Liver (tissue), 3 donors: ENCODE data around the gene ARHGAP35.

ENCODE experiments used
- EGR1 ChIP-seq, 2 donors: IDR thresholded peaks; 2 replicates each; pipeline ENCODE4 v1.6.1; 2016 to 2018; ENCODE audit warnings: antibody characterized with exemption in 2 of 2, low read depth in 2 of 2
- GABPA ChIP-seq, 2 donors: IDR thresholded peaks in 1 of 2; conservative IDR thresholded peaks in 1 of 2; 2 replicates each; pipeline ENCODE4 v1.6.1; 2016; ENCODE audit warnings: antibody characterized with exemption in 2 of 2, mild to moderate bottlenecking in 1 of 2, moderate library complexity in 1 of 2
- JUND ChIP-seq, 2 donors: IDR thresholded peaks; 2 replicates each; pipeline ENCODE4 v1.6.1; 2016; ENCODE audit warnings: antibody characterized with exemption in 2 of 2
- RAD21 ChIP-seq, 2 donors: IDR thresholded peaks; 2 replicates each; pipeline ENCODE4 v1.6.1; 2016; ENCODE audit warnings: antibody characterized with exemption in 2 of 2, mild to moderate bottlenecking in 2 of 2
- SP1 ChIP-seq: IDR thresholded peaks from 2 replicates; pipeline ENCODE4 v1.6.1; 2018; ENCODE audit warnings: antibody characterized with exemption, mild to moderate bottlenecking
- TAF1 ChIP-seq: conservative IDR thresholded peaks from 2 replicates; pipeline ENCODE4 v1.6.1; 2016; ENCODE audit warnings: antibody characterized with exemption, mild to moderate bottlenecking
- YY1 ChIP-seq: IDR thresholded peaks from 2 replicates; pipeline ENCODE4 v1.6.1; 2016; ENCODE audit warnings: antibody characterized with exemption, mild to moderate bottlenecking
- TF ChIP-seq, protein P1 (sequence below): IDR thresholded peaks from 2 replicates; pipeline ENCODE4 v1.6.1; 2016; ENCODE audit warnings: antibody characterized with exemption
- TF ChIP-seq, protein P2 (sequence below): fragments of 150-350 bp; IDR thresholded peaks from 2 replicates; pipeline ENCODE4 v1.5.1; 2017; ENCODE audit warnings: improper control_type of control experiment, low read depth, low read length; ENCODE audit not compliant: missing input control
- TF ChIP-seq, protein P3 (sequence below): IDR thresholded peaks from 2 replicates; pipeline ENCODE4 v1.6.1; 2016; ENCODE audit warnings: antibody characterized with exemption
- TF ChIP-seq, protein P4 (sequence below): IDR thresholded peaks from 2 replicates; pipeline ENCODE4 v1.6.1; 2016; ENCODE audit warnings: antibody characterized with exemption
- donor health status: healthy.
- donor health status: healthy.

DNA sequence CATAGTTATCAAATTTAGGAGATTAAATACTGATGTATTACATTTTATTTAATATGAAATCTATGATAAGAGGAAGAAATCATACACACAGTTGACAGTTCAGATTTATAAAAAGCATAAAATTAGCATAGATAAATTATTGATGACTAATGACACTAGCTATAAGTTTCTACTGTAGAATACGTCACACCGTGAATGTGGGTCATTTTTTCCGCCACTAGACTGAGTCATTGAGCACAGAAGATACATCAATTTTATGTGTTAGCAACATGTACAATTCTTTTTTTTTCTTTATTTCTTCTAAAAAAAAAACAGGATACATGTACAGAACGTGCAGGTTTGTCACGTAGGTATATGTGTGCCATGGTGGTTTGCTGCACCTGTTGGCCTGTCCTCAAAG lies 32.3 kb upstream of the ARHGAP35 start:
- TF ChIP-seq, protein P1, sequence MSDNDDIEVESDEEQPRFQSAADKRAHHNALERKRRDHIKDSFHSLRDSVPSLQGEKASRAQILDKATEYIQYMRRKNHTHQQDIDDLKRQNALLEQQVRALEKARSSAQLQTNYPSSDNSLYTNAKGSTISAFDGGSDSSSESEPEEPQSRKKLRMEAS = no peak
- TF ChIP-seq, protein P2, sequence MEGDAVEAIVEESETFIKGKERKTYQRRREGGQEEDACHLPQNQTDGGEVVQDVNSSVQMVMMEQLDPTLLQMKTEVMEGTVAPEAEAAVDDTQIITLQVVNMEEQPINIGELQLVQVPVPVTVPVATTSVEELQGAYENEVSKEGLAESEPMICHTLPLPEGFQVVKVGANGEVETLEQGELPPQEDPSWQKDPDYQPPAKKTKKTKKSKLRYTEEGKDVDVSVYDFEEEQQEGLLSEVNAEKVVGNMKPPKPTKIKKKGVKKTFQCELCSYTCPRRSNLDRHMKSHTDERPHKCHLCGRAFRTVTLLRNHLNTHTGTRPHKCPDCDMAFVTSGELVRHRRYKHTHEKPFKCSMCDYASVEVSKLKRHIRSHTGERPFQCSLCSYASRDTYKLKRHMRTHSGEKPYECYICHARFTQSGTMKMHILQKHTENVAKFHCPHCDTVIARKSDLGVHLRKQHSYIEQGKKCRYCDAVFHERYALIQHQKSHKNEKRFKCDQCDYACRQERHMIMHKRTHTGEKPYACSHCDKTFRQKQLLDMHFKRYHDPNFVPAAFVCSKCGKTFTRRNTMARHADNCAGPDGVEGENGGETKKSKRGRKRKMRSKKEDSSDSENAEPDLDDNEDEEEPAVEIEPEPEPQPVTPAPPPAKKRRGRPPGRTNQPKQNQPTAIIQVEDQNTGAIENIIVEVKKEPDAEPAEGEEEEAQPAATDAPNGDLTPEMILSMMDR = no peak
- no peak for TF ChIP-seq YY1
- no peak for TF ChIP-seq JUND (IDR thresholded peaks at IDR 0.05)
- no peak for TF ChIP-seq TAF1
- no peak for TF ChIP-seq SP1
- TF ChIP-seq EGR1 (IDR thresholded peaks at IDR 0.05; ENCODE audit: low read depth in 2 of 2) = no peak
- TF ChIP-seq RAD21 (IDR thresholded peaks at IDR 0.05) = no peak
- TF ChIP-seq GABPA (IDR thresholded peaks at IDR 0.05 in 1 of 2, conservative IDR thresholded peaks at IDR 0.05 in 1 of 2) = no peak
- TF ChIP-seq, protein P3, sequence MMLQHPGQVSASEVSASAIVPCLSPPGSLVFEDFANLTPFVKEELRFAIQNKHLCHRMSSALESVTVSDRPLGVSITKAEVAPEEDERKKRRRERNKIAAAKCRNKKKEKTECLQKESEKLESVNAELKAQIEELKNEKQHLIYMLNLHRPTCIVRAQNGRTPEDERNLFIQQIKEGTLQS = no peak
- TF ChIP-seq, protein P4, sequence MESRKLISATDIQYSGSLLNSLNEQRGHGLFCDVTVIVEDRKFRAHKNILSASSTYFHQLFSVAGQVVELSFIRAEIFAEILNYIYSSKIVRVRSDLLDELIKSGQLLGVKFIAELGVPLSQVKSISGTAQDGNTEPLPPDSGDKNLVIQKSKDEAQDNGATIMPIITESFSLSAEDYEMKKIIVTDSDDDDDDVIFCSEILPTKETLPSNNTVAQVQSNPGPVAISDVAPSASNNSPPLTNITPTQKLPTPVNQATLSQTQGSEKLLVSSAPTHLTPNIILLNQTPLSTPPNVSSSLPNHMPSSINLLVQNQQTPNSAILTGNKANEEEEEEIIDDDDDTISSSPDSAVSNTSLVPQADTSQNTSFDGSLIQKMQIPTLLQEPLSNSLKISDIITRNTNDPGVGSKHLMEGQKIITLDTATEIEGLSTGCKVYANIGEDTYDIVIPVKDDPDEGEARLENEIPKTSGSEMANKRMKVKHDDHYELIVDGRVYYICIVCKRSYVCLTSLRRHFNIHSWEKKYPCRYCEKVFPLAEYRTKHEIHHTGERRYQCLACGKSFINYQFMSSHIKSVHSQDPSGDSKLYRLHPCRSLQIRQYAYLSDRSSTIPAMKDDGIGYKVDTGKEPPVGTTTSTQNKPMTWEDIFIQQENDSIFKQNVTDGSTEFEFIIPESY = no peak
